Kidney epithelial cell (primary cell): ENCODE data around the gene PHF1. TPM values are rescaled to one million over a fixed set of nuclear protein-coding genes. Genes with fewer than 3 reads are reported as not detected.

ENCODE experiments used
- DNase-seq: peaks from one replicate; pipeline ENCODE4 v3.0.0-alpha.2; 2010; ENCODE audit warnings: low read depth
- H3K27me3 ChIP-seq: 2 replicates; pipeline ENCODE4 v1.6.0; 2011; ENCODE audit warnings: low read length; ENCODE audit not compliant: control insufficient read depth, insufficient read depth
- H3K36me3 ChIP-seq: 2 replicates; pipeline ENCODE4 v1.5.1; 2011; ENCODE audit warnings: low read length; ENCODE audit not compliant: control insufficient read depth, insufficient read depth
- H3K4me3 ChIP-seq: 2 replicates; pipeline ENCODE4 v1.5.1; 2011; ENCODE audit warnings: low read depth, mild to moderate bottlenecking, control low read depth, low read length
- CTCF ChIP-seq: IDR thresholded peaks from 2 replicates; pipeline ENCODE4 v1.5.1; 2011; ENCODE audit warnings: mild to moderate bottlenecking, moderate library complexity, low read length, control low read depth, inconsistent platforms; ENCODE audit not compliant: insufficient read depth, poor library complexity, severe bottlenecking
- total RNA-seq: library from RNA; depleted of rRNA; stranded (reverse); fragments of >200 nt; gene quantifications from 2 replicates; pipeline ENCODE4 v1.2.3, GENCODE V29; 2015

The PHF1 gene
- total RNA-seq, 1 donor from 2014 or later: 27.9 TPM

DNA sequence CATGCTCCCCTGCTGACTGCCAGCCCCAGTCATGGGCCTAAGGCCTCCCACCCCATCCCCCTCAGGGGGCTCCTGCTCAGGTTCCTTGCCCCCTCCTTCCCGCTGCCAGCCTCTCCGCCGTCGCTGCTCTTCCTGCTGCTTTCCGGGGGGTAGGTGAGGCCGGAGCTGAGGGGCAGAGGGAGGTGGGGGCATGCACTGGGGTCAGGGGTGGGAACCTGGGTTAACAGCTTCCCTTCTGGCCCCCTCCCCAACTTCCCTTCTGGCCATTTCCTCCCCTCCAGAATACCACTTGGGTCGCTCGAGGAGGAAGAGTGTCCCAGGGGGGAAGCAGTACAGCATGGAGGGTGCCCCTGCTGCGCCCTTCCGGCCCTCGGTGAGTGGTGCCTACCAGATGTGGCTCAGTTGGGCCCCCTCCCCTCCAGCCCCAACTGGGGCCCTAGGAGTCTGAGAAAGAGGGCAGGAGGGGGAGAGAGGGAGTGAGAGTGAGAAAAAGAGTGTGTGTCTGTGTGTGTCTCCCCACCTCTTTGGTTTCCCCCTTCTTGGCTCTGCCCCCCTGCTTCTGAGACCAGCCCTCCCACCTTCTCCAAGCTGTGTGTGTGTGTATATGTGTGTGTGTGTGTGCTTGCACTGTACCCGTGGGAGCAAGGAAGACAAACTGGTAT is 21.2 kb downstream of the PHF1 start:
- no peak for TF ChIP-seq CTCF
- H3K27me3 ChIP-seq: no peaks in the 10 kb centered on the region
- no peak overlapping the region for H3K4me3 ChIP-seq
- H3K36me3 ChIP-seq: no peaks in the 10 kb centered on the region
- no peak for DNase-seq

GRCh38 chr6:33432546-33432945 is 21.7 kb downstream of the PHF1 start:
- Histone ChIP-seq H3K36me3 (no peaks in the 10 kb centered on the region), H3K4me3 (no peak overlapping the region), H3K27me3 (no peaks in the 10 kb centered on the region)
- TF ChIP-seq CTCF: no peak
- DNase-seq: no peak

GRCh38 chr6:33433001-33433543 is 22.3 kb downstream of the PHF1 start:
- no peaks in the 10 kb centered on the region for H3K27me3 ChIP-seq
- DNase-seq: no peak
- H3K4me3 ChIP-seq: no peak overlapping the region
- H3K36me3 ChIP-seq: peaks cover under 1% of the 10 kb centered on the region
- no peak for TF ChIP-seq CTCF

DNA sequence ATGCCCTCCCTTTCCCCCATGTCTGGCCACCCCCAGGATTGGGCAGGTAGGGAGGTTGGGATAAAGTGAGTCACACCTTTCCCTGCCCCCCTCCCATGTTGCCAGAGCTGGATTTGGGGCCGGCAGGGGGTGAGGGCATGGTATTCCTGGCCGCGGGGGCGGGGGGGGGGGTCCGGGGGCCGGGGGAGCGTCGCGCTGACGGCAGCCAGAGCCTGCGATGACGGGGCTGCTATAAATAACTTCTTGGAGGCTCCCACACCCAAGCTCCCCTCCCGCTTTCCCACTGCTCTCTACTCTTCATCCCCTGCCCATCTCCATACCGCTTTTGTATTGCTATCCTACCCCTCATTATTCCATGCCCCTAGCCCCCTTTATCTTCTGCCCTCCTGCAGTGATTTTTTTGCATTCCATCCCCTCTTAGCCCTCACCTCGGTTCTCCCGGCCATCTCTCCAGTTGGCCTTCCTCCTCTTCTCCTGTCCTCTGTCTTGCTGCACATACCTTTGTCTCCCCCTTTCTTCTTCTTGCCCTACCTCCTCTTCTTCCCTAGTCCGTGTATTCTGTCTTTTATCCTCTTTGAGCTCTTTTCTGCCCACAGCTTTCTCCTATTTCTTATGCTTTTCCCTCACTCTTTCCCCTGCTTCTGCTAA is 22.9 kb downstream of the PHF1 start:
- no peak overlapping the region for H3K4me3 ChIP-seq
- no peak for TF ChIP-seq CTCF

GRCh38 chr6:33434961-33435360 is 24.1 kb downstream of the PHF1 start:
- Histone ChIP-seq H3K27me3 (no peaks in the 10 kb centered on the region), H3K4me3 (no peak overlapping the region), H3K36me3 (peaks cover 1% of the 10 kb centered on the region)
- no peak for TF ChIP-seq CTCF
- no peak for DNase-seq

More for the DNA sequence above, 22.9 kb downstream of the PHF1 start:
- DNase-seq: no peak
- H3K27me3 ChIP-seq: no peaks in the 10 kb centered on the region
- H3K36me3 ChIP-seq: peaks cover 1% of the 10 kb centered on the region
